Measurements from ENCODE around the gene SLC30A4. TPM values are rescaled to one million over a fixed set of nuclear protein-coding genes. Genes with fewer than 3 reads are reported as not detected.

SLC30A4 gene
- total RNA-seq, 1 donor from 2014 or later: 4.7 TPM

DNA sequence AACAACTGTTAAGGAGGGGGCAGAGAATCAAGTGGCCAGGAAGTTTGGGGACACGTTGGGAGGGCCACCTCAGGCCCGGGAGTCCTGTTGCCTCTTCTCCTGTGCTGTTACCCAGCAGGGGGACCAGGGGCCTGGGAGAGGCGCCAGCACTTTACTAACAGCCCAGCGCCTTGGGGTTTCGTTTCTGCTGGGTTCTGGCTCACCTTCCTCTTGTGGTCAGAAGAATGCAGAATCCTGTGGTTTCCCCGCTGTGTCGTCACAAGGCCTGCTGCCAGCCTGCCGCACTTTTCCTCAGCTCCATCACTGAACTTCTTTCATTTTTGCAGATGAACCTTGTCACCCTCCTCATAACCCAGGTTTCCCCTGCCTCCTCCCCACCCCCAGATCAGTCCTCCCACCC lies 67.7 kb downstream of the SLC30A4 start:
- DNase-seq (ENCODE audit: low spot score): peak; percentile 68

- DNase-seq (ENCODE audit: low spot score): no peak
Observed at GRCh38 chr15:45451265-45451664, 71.3 kb downstream of the SLC30A4 start.

GRCh38 chr15:45449916-45450867 lies 72.4 kb downstream of the SLC30A4 start:
- peak; percentile 87 for DNase-seq (ENCODE audit: low spot score)

GRCh38 chr15:45449395-45449794 lies 73.2 kb downstream of the SLC30A4 start:
- DNase-seq (ENCODE audit: low spot score): peak; percentile 40

DNA sequence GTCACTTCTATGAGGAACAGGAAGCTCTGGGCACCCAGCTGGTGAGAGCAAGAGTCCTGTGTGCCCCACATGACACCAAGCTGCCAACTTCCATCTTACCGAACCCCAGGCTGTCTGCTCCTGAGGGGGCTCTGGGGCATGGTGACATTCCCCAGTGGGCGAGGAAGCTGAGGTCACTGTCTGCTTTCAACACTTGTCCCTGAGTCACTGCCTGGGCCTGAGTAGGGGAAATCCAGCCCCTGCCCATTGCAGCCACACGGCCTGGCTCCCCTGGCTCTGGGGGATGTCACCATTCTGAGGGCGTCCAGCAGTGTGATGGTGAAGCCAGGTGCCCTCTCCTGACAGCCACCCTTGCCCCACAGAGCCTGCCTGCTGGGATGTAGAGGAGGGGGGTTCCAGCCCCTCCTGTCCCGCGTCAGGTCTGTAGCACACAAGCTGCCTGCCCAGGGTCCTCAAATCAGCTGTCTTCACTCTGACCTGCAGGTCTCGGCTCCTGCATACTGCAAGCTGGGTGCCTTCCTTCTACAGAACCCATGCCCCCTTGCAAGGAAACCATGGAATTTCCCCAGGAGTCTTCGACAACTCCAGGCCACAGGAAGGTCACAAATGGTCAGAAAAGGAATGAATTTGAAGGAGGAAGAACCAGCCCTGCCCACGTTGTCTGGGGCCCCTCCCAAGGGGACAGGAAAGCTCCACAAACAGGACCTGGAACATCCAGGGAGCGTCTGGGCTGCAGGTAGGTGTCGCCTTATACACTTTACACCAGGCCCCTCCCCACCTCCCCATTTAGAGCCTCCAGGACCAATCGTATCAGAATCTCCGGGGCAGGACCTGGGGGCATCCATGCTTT lies 74.3 kb downstream of the SLC30A4 start:
- DNase-seq (ENCODE audit: low spot score): no peak

GRCh38 chr15:45443645-45444044 lies 78.9 kb downstream of the SLC30A4 start:
- DNase-seq (ENCODE audit: low spot score): no peak

DNA sequence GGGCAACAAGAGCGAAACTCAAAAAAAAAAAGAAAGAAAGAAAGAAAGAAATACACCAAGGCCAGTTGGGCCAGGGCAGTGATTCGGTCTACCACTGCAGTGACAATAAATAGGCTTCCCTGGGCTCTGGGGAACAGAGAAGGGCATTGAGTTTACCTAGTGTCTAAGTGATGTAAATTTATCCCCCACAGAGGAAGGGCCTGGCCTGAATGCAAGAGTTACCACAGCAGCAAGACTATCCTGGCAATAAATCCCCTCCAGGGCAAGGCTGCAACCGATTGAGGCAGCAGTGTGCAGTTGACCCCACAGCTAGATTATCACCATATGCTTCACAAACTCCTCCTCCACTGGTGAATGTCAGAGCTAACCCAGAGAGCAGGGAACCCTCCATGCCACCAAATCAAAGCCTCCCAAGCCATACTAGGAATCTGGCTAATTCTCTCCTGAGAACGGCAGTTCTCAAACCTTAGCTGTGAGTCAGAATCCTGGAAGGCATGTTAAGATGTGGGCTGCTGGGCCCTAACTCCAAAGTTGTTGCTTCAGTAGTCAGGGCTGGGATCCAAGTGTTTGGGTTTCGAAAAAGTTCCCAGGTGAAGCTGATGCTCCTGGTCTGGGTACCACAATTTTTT lies 79.9 kb downstream of the SLC30A4 start:
- DNase-seq (ENCODE audit: low spot score): no peak

- DNase-seq (ENCODE audit: low spot score): peak; percentile 73
Observed at GRCh38 chr15:45441686-45442085, 80.9 kb downstream of the SLC30A4 start.

- DNase-seq (ENCODE audit: low spot score): no peak
Observed at GRCh38 chr15:45441036-45441435, 81.5 kb downstream of the SLC30A4 start.

DNA sequence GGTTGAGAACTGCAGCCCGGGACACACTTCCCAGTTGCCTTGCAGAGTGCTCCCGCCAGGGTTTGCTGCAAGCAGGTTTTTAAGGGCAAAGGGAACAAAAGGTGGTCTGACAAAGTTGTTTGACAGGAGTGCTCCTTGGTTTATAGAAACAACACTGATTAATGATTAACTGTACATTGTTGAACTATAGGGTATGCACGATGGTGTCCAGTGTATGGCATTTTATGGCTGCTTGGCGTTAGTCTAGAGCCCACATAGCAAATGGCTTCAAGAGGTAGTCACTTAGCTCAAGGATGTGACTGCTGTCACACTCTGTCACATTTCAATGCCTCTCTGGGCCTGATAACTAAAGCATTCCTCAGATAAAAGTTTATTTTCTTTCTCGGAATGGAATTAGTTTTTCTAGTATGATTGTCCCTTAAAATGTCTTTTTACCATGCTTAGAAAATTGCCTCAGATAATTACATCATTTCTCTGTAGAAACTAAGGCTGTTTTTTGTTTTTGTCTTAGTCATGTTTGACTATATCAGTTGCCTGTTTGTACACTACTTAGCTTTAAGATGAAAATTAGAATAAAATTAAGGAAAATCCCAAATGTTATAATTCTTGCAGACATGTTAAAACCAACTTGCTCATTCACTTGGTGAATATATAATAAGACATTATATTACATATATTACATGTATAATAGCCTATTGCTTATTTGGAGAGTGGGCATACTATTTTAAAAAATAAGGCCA lies 82.9 kb downstream of the SLC30A4 start:
- DNase-seq (ENCODE audit: low spot score): no peak

GRCh38 chr15:45435124-45435903 lies 87.2 kb downstream of the SLC30A4 start:
- DNase-seq (ENCODE audit: low spot score): no peak

- no peak for DNase-seq (ENCODE audit: low spot score)
Observed at GRCh38 chr15:45434078-45434567, 88.4 kb downstream of the SLC30A4 start.

DNA sequence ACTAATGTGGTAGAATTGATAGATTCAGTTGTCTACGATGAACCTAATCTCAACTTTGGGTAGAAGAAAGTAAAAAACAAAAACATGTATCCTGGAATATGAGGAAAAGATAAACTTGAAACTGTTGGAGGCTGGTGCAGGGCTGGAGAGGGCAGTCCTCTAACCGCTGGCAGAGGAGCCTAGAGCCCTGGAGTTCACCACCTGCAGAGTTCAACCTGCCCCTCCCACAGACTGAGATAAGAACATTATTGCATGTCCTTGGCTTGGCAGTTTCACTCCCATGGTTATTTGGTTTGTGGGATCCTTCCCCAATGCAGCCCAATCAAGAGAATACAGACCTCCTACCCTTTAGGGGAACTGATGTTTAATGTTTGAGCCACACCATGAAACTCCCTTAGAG lies 91.0 kb downstream of the SLC30A4 start:
- DNase-seq (ENCODE audit: low spot score): peak; percentile 31

DNA sequence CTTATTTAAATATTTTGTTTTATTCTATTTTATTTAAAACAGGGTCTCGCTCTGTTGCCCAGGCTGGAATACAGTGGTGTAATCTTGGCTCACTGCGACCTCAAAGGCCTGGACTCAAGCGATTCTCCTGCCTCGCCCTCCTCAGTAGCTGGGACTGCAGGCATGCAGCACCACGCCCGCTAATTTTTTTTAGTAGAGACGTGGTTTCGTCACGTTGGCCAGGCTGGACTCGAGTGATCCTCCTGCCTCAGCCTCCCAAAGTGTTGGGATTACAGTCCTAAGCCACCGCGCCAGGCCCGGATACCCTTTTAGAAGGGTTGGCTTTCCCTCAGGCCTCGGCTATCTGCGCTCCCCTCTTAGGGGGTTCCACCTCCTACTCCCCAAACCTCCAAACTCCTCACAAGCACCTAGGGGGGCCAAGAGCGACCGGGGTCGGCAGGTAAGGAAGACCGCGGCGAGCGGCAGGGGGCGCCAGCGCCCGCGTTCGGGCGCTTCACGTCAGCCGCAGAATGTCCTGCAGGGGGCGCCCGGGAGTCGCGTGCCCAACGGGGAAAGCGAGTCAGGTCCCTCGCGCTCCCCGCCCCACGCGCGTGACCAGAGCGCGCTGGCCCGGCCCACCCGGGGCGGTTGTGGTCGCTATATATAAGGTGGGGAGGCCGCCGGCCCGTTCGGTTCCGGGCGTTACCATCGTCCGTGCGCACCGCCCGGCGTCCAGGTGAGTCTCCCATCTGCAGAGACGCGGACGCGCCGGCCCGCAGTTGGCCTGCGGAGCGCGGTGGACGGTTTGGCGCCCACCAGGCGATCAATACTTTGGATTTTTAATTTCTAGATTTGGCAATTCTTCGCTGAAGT lies 92.4 kb downstream of the SLC30A4 start:
- peak; percentile 79 for DNase-seq (ENCODE audit: low spot score)

Other genes with a start within 250 kb of the SLC30A4 start
- 136 TPM for gene GATM, start 144.2 kb downstream of the SLC30A4 start, total RNA-seq
- 30.9 TPM for gene BLOC1S6, start 64.6 kb upstream of the SLC30A4 start, total RNA-seq
- 29.4 TPM for gene SQOR, start 112.3 kb upstream of the SLC30A4 start, total RNA-seq

Measured in mucosa of gallbladder (tissue), 1 donor.